Esophagus muscularis mucosa (tissue), 4 donors: ENCODE measurements around the gene RAX. TPM values are rescaled to one million over a fixed set of nuclear protein-coding genes. Genes with fewer than 3 reads are reported as not detected.

Experiments
- DNase-seq: peaks from one replicate; pipeline ENCODE4 v3.0.0-alpha.2; 2017; ENCODE audit errors: extremely low spot score
- H3K27ac ChIP-seq, 4 donors: fragments of 200-600 bp; sonication (generic); replicated peaks in 1 of 4; 1 replicate in 3 of 4; 2 replicates in 1 of 4; pipeline ENCODE4 v1.5.1; 2016 to 2019; ENCODE audit warnings: mild to moderate bottlenecking in 1 of 4
- H3K27me3 ChIP-seq, 4 donors: fragments of 200-600 bp; sonication (generic); one replicate each; pipeline versions ENCODE4 v1.5.1 to v1.6.0; 2016 to 2019
- H3K36me3 ChIP-seq, 4 donors: fragments of 200-600 bp; sonication (generic); one replicate each; pipeline ENCODE4 v1.5.1; 2016 to 2019
- H3K4me1 ChIP-seq, 4 donors: fragments of 200-600 bp; sonication (generic); one replicate each; pipeline ENCODE4 v1.5.1; 2016 to 2019
- H3K4me3 ChIP-seq, 4 donors: fragments of 200-600 bp; sonication (generic); 1 replicate in 2 of 4; 2 replicates in 2 of 4; pipeline ENCODE4 v1.5.1; 2016 to 2019; ENCODE audit warnings: mild to moderate bottlenecking in 4 of 4, moderate library complexity in 1 of 4
- H3K9me3 ChIP-seq, 4 donors: fragments of 200-600 bp; sonication (generic); 1 replicate in 3 of 4; 2 replicates in 1 of 4; pipeline ENCODE4 v1.5.1; 2016 to 2019
- EP300 ChIP-seq: sonication (generic); formaldehyde crosslinking; IDR thresholded peaks from one replicate; pipeline ENCODE4 v1.6.1; 2017; ENCODE audit warnings: antibody characterized with exemption
- POLR2A ChIP-seq: fragments of 450-650 bp; IDR thresholded peaks from one replicate; pipeline ENCODE4 v1.6.1; 2017; ENCODE audit warnings: antibody characterized with exemption, moderate library complexity, mild to moderate bottlenecking, low read depth
- POLR2AphosphoS5 ChIP-seq, 2 donors: sonication (generic); formaldehyde crosslinking; IDR thresholded peaks; one replicate each; pipeline ENCODE4 v1.6.1; 2017; ENCODE audit warnings: antibody characterized with exemption in 2 of 2
- WGBS: methylation state at CpG from one replicate; pipeline ENCODE4 v1.1.5; 2018; 5-methylcytosine and 5-hydroxymethylcytosine counted together
- intact Hi-C: fragments of 100-400 bp; cut with DNase I; formaldehyde crosslinking; loops from one replicate; pipeline ENCODE4 v1.15.1; 2023
- total RNA-seq, 4 donors: library from RNA; depleted of rRNA; stranded (reverse); fragments of >200 nt; gene quantifications; one replicate each; pipeline versions ENCODE4 v1.1.0 to v1.2.1, GENCODE V29; 2016
- TF ChIP-seq, protein P1 (sequence below), 3 experiments: fragments of 200-600 bp in 2 of 3; fragments of 450-650 bp in 1 of 3; sonication (generic) in 2 of 3; IDR thresholded peaks; one replicate each; pipeline ENCODE4 v1.5.1; 2017 to 2019; ENCODE audit warnings: antibody characterized with exemption in 3 of 3, mild to moderate bottlenecking in 2 of 3, moderate library complexity in 1 of 3

Gene RAX
- total RNA-seq, 4 donors from 2014 or later: not detected

DNA sequence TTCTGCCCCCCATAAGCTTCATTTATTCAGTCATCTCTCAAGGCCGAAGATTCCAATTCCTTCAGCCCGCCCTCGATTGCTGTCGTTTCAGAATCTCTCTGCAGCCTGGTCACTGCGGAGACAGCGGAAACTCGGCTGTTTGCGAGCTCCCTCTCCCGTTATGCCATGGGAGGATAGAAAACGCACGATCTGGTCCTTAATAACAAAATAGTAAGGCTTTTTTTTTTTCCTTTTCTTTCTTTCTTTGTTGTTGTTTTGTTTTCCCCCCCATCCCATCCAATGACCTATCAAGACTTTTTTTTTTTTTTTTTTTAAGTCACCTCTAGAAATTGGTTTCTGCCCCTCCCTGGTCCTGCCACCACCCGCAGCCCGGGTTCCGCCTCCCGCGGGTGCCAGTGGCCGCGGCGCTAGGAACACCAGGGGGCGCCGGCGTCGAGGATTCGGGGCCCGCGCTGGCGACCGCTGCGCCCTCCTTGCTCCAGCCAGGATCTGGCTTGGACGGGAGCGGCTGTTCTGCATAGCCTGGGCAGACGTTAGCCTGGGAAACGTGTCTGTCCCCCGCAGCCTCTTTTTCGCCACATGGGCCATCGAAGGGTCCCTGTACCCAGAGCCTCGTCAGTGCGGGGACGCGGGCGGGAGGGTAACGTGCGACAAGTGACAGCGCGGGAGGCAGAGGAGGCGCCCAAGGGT, 35.1 kb upstream of the RAX start:
- Histone ChIP-seq H3K27ac (no peak overlapping the region), H3K9me3 (no peaks in the 10 kb centered on the region), H3K4me3 (peak overlapping the region in 3 of 4 donors; percentile 22 to 51 (median 31)), H3K27me3 (peaks cover 0 to 50% (median 0%) of the 10 kb centered on the region in 4 donors), H3K4me1 (peaks cover 9 to 12% (median 11%) of the 10 kb centered on the region in 4 donors), H3K36me3 (no peaks in the 10 kb centered on the region)
- TF ChIP-seq, protein P1, sequence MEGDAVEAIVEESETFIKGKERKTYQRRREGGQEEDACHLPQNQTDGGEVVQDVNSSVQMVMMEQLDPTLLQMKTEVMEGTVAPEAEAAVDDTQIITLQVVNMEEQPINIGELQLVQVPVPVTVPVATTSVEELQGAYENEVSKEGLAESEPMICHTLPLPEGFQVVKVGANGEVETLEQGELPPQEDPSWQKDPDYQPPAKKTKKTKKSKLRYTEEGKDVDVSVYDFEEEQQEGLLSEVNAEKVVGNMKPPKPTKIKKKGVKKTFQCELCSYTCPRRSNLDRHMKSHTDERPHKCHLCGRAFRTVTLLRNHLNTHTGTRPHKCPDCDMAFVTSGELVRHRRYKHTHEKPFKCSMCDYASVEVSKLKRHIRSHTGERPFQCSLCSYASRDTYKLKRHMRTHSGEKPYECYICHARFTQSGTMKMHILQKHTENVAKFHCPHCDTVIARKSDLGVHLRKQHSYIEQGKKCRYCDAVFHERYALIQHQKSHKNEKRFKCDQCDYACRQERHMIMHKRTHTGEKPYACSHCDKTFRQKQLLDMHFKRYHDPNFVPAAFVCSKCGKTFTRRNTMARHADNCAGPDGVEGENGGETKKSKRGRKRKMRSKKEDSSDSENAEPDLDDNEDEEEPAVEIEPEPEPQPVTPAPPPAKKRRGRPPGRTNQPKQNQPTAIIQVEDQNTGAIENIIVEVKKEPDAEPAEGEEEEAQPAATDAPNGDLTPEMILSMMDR (IDR thresholded peaks at IDR 0.05): peak; percentile 66 to 86 (median 68)
- TF ChIP-seq POLR2A: no peak
- WGBS: 4% methylated on average over 44 of the region's 46 CpGs
- intact Hi-C loops: loop anchor here (2.0 kb wide), 1 partner anchor 94 kb away; no protein-coding TSS in a partner anchor
- DNase-seq: no peak

DNA sequence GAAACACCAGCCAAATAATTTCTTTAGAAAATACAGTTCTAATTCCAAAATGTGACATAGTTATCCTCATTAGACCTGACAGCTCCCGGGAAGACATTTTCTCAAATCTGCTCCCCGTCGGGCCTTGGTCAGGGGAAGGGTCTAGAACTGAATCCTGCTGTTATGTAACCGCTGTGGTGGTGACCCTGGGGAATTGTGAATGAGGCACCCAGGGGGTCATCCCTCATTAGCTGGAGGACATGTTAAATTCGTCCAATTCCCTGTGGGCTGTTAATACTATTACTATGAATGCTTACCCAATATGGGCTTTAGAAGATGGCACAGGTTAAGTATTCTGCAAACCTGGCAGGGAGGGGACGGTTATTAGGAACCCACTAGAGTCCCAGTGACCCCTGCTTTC, 33.4 kb upstream of the RAX start:
- WGBS: 82% methylated on average over 6 of the region's 6 CpGs
- intact Hi-C loops: no loop called here

DNA sequence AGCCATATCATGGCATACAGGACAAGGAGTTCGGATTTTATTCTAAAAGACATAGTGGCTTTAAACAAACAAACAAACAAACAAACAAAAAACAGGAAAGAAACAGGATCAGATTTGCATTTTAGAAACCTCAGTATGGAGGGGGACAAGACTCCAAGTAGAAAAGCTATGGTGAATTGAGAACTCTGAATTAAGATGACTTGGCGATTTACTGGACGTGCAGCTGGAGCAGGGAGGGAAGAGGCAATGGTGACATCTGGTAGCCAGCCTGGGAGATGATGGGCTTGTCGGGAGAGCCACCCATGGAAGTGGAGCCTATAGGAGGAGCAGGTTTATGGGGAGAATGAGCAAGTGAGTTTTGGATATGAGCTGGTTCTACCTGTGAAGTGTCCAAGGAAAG, 32.0 kb upstream of the RAX start:
- TF ChIP-seq EP300 (no peak), POLR2A (no peak), POLR2AphosphoS5 (IDR thresholded peaks at IDR 0.05) (no peak)
- TF ChIP-seq, protein P1 (IDR thresholded peaks at IDR 0.05): no peak
- Histone ChIP-seq H3K4me1 (peaks cover 9 to 12% (median 11%) of the 10 kb centered on the region in 4 donors), H3K27ac (no peak overlapping the region), H3K36me3 (no peaks in the 10 kb centered on the region), H3K4me3 (no peak overlapping the region), H3K27me3 (peaks cover 0 to 44% (median 0%) of the 10 kb centered on the region in 4 donors), H3K9me3 (no peaks in the 10 kb centered on the region)
- 86% methylated on average over 4 of the region's 4 CpGs for WGBS
- intact Hi-C loops: no loop called here
- DNase-seq: no peak

More for the DNA sequence above, 33.4 kb upstream of the RAX start:
- no peak for DNase-seq
- H3K4me1 ChIP-seq: peaks cover 9 to 12% (median 11%) of the 10 kb centered on the region in 4 donors
- no peak for TF ChIP-seq EP300
- TF ChIP-seq POLR2AphosphoS5 (IDR thresholded peaks at IDR 0.05): no peak
- TF ChIP-seq, protein P1 (IDR thresholded peaks at IDR 0.05): no peak
- no peak for TF ChIP-seq POLR2A
- no peaks in the 10 kb centered on the region for H3K36me3 ChIP-seq
- no peak overlapping the region for H3K4me3 ChIP-seq
- H3K9me3 ChIP-seq: no peaks in the 10 kb centered on the region
- no peak overlapping the region for H3K27ac ChIP-seq
- H3K27me3 ChIP-seq: peaks cover 0 to 43% (median 0%) of the 10 kb centered on the region in 4 donors

- H3K36me3 ChIP-seq: no peaks in the 10 kb centered on the region
- H3K27me3 ChIP-seq: peaks cover 0 to 35% (median 0%) of the 10 kb centered on the region in 4 donors
- no peak for TF ChIP-seq POLR2AphosphoS5 (IDR thresholded peaks at IDR 0.05)
- TF ChIP-seq POLR2A: no peak
- TF ChIP-seq, protein P1 (IDR thresholded peaks at IDR 0.05): no peak
- TF ChIP-seq EP300: no peak
- DNase-seq: peak; percentile 39
- H3K27ac ChIP-seq: no peak overlapping the region
- intact Hi-C loops: no loop called here
- H3K9me3 ChIP-seq: no peaks in the 10 kb centered on the region
- no peak overlapping the region for H3K4me3 ChIP-seq
- WGBS: 84% methylated on average over 5 of the region's 9 CpGs
- peaks cover 6 to 8% (median 8%) of the 10 kb centered on the region in 4 donors for H3K4me1 ChIP-seq
Measured at GRCh38 chr18:59303656-59304195, 30.5 kb upstream of the RAX start.
